ENCODE data around the gene FAM227B.
"Not testable (repeated sequence)": the region's sequence is repeated elsewhere in the genome, so short reads cannot be mapped to it uniquely, and the experiment has no call there.

Gene FAM227B

DNA sequence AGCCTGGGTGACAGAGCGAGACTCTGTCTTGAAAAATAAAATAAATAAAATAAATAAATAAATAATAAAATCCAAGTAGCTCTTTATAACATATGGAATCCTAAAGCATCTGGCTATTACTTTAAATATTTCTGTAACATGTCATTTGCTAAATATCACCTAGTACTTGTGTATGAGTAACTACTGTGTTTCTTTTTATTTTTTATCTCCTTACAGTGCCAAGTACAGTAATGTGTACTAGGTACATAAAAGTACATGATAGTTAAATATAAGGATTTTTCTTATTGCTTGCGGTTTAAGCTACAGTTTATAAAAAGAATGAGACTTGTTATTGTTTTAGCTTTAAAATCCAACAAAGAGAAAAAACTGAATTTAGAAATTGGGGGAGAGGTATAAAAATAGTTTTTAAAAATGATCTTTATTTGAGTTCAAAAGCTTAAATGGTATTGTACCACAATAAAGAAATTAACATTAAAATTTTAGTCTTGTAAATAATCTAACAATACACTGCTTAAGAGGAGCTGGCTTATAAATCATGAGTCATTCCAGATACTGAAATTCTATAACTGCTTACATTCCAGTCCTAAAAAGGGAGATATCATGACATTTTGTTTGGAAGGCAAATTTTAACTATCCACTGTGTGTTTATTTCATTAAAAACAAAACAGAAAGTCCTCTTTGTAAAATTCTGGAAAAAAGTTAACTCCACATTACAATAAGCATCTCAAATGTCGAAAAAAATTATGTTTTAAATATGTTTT lies 124.4 kb downstream of the FAM227B start:
- Histone ChIP-seq H3K9me3 (ENCODE audit: control insufficient read depth, insufficient read depth, low read length) (no peaks in the 10 kb centered on the region; the same call in 1 of the 2 replicates), H3K36me3 (ENCODE audit: insufficient read depth, low read length) (no peaks in the 10 kb centered on the region), H3K4me1 (ENCODE audit: insufficient read depth, low read length) (no peaks in the 10 kb centered on the region), H3K9ac (ENCODE audit: low read depth, low read length) (no peak overlapping the region)

DNA sequence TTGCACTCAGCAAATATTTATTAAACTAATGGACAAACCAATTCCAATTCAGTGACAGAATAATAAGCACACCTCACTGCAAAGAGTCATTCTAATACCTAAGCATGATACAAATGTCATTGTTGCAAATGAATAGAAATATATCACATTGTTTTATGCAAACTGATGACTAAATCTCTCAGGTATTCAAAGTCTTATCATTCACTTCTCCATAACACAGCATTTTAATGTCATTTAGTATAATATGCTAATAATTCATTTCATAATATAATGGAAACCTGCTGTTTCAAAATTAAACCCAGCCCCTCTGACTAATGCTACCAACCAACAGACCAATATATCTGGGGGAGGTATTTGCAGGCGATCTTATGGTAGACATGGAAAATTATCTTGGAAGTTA lies 125.8 kb downstream of the FAM227B start:
- Histone ChIP-seq H3K9ac (ENCODE audit: low read depth, low read length) (no peak overlapping the region), H3K36me3 (ENCODE audit: insufficient read depth, low read length) (no peaks in the 10 kb centered on the region), H3K9me3 (ENCODE audit: control insufficient read depth, insufficient read depth, low read length) (no peaks in the 10 kb centered on the region), H3K4me1 (ENCODE audit: insufficient read depth, low read length) (no peaks in the 10 kb centered on the region)

DNA sequence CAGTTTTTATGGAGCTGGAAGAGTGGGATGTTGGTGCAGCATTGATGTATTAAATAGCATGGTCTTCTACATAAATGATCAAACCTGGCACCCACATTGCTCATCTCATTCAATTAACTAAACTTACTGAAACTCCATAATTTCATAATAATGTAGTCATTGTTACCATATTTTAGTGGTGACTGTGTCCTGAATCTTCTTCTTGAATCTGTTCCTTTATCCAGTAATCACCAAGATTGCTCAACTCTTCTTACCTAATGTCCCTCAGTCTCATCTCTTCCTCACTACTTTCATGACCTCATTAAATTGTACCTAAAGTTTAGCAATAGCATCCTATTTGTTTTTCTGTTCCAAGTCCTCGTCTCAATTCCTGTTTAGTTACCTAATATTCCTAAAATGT lies 127.8 kb downstream of the FAM227B start:
- Histone ChIP-seq H3K36me3 (ENCODE audit: insufficient read depth, low read length) (no peaks in the 10 kb centered on the region), H3K9ac (ENCODE audit: low read depth, low read length) (no peak overlapping the region), H3K4me1 (ENCODE audit: insufficient read depth, low read length) (no peaks in the 10 kb centered on the region), H3K9me3 (ENCODE audit: control insufficient read depth, insufficient read depth, low read length) (no peaks in the 10 kb centered on the region)

DNA sequence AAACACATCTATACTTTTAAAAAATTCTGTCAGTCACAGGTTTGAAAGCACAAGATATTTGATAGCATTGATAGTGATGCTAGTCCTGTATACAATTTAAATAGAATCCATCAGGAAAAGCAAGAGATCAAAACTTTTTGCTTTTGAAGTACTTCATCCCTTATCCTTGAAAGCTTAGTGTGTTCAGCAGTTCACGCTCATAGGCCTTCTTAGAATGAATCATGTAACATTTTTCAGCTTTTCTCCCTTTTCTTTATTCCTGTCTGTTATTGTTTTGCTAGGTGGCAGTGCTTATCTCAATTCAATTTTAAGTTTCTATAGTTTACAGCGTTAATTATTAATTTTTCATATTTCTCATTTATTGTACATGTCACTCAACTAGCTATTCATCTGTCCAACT lies 128.5 kb downstream of the FAM227B start:
- H3K9ac ChIP-seq (ENCODE audit: low read depth, low read length): no peak overlapping the region
- no peaks in the 10 kb centered on the region for H3K36me3 ChIP-seq (ENCODE audit: insufficient read depth, low read length)
- no peaks in the 10 kb centered on the region for H3K9me3 ChIP-seq (ENCODE audit: control insufficient read depth, insufficient read depth, low read length)
- H3K4me1 ChIP-seq (ENCODE audit: insufficient read depth, low read length): no peaks in the 10 kb centered on the region

DNA sequence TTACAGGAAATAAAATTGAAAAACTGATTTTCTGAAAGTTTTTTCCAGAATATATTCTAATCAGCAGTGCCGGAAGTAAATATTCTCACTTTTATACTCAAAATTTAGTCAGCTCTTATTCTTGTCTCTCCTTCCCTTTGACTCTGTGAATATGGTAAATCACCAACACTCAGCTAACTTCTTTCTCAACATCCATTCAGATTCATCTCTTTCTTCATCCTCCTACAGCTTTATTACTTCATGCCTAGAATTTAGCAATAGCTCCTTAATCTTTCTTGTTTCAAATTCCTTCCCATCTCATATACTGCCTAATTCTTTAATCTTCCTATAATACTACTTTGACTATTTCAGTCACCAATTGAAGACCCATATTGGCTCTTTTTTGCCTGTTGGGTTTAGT lies 129.7 kb downstream of the FAM227B start:
- Histone ChIP-seq H3K9ac (ENCODE audit: low read depth, low read length) (no peak overlapping the region), H3K36me3 (ENCODE audit: insufficient read depth, low read length) (no peaks in the 10 kb centered on the region), H3K9me3 (ENCODE audit: control insufficient read depth, insufficient read depth, low read length) (no peaks in the 10 kb centered on the region), H3K4me1 (ENCODE audit: insufficient read depth, low read length) (no peaks in the 10 kb centered on the region)

DNA sequence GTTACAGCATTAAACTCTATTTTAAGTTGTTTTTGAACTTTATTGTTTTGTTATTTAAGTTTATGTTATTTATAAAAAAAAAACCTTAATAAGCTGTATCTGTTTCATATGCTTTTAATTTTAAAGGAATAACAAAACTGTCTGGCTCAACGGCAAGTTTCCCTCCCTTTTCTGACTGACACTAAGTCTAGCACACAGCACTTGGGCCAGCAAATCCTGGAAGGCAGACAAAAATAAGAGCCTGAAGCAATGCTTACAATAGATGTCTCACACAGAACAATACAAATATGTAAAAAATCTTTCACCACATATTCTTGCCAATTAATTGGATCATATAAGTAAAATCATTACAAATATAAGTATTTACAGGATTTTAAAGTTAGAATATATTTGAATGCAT lies 135.2 kb downstream of the FAM227B start:
- not testable (repeated sequence) for H3K9ac ChIP-seq (ENCODE audit: low read depth, low read length)

DNA sequence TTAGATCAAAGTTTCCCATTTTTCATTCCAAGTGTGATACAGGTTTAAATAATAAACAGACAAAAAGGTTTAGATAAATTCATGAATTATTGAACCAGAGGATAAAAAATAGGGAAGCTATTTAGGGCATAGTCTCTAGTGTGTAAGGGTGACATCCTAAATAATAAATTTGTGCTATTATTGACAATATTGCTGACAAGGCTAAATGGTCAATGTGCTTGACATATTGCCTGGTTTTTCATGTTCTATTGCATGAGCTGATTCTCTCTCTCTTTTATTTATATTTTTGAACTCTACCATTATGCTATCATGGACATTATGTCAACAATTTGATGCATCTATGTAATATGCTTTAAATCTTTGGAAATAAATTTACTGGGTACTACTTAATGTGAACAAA lies 141.6 kb downstream of the FAM227B start:
- not testable (repeated sequence) for H3K4me1 ChIP-seq (ENCODE audit: insufficient read depth, low read length); H3K9ac ChIP-seq (ENCODE audit: low read depth, low read length); H3K36me3 ChIP-seq (ENCODE audit: insufficient read depth, low read length); H3K9me3 ChIP-seq (ENCODE audit: control insufficient read depth, insufficient read depth, low read length)

More for the DNA sequence above, 135.2 kb downstream of the FAM227B start:
- H3K4me1 ChIP-seq (ENCODE audit: insufficient read depth, low read length); H3K9me3 ChIP-seq (ENCODE audit: control insufficient read depth, insufficient read depth, low read length); H3K36me3 ChIP-seq (ENCODE audit: insufficient read depth, low read length): not testable (repeated sequence)

DNA sequence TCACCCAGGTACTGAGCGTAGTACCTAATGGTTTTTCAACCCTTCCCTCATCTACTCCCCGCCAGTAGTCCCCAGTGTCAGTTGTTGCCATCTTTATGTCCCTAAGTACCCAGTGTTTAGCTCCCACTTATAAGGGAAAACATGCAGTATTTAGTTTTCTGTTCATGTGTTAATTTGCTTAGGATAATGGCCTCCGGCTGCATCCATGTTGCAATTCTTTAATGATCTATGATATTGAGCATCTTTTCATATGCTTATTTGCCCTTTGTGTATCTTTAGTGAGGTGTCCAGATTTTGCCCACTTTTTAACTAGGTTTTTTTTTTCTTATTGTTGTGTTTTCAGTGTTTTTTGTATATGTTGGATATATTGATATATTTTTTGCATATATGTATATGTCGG lies 142.6 kb downstream of the FAM227B start:
- H3K36me3 ChIP-seq (ENCODE audit: insufficient read depth, low read length); H3K4me1 ChIP-seq (ENCODE audit: insufficient read depth, low read length); H3K9me3 ChIP-seq (ENCODE audit: control insufficient read depth, insufficient read depth, low read length); H3K9ac ChIP-seq (ENCODE audit: low read depth, low read length): not testable (repeated sequence)

DNA sequence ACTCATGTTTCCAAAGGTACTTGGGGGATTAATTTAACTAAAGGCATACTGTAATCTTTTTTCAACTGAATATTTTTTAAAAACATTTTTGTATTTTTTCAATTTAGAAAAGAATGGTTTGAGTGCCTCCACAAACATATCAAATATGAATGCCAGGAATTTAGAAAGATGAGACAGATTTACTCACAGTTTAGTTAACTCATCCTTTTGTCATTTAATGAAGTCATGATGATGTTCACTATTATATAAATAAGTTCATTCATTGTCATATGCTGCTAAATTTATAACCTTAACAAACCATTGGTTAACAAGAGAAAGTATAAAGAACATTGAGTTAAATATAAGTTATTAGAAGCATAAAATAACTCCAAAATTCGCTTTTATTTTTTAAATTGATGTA lies 147.6 kb downstream of the FAM227B start:
- H3K9me3 ChIP-seq (ENCODE audit: control insufficient read depth, insufficient read depth, low read length): no peaks in the 10 kb centered on the region
- no peak overlapping the region for H3K9ac ChIP-seq (ENCODE audit: low read depth, low read length)
- H3K4me1 ChIP-seq (ENCODE audit: insufficient read depth, low read length): no peaks in the 10 kb centered on the region
- no peaks in the 10 kb centered on the region for H3K36me3 ChIP-seq (ENCODE audit: insufficient read depth, low read length)

DNA sequence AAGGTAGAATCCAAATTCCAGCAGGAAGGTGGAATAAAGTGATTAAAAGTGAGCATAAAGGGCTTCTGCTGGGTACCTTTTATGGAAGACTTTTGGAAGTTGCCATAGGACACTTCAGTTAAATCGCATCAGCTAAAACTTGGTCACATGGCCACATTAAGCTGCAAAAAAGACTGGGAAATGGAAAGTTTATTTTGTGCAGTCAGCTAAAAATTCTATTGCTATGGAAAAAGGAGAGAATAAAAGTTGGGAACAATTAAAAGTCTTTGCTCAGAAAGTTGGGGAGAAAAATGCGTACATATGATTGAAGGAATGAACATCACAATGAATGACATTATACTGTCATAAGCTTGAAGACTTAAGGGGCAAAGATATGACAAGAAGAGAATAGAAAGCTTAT lies 148.3 kb downstream of the FAM227B start:
- Histone ChIP-seq H3K4me1 (ENCODE audit: insufficient read depth, low read length) (no peaks in the 10 kb centered on the region), H3K36me3 (ENCODE audit: insufficient read depth, low read length) (no peaks in the 10 kb centered on the region), H3K9ac (ENCODE audit: low read depth, low read length) (no peak overlapping the region)

DNA sequence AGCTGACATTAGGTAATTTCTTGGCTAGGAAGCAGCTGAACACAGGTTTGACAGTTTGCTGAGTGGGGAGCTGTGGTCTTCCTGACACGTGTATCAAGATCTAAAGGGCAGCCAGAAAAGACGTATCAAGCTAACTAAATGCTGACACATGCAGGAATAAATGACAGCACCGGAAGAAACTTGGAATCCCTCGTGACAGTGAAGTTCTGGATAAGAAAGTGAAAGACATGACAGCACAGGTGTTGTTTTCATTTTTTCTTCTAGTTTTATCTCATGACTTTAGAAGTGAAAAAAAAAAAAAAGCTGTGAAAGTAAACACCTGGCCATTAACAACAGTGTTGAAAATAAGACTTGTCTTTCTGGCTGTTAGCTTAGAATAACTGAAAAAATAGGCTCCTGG lies 148.9 kb downstream of the FAM227B start:
- Histone ChIP-seq H3K36me3 (ENCODE audit: insufficient read depth, low read length) (no peaks in the 10 kb centered on the region), H3K4me1 (ENCODE audit: insufficient read depth, low read length) (no peaks in the 10 kb centered on the region), H3K9me3 (ENCODE audit: control insufficient read depth, insufficient read depth, low read length) (no peaks in the 10 kb centered on the region), H3K9ac (ENCODE audit: low read depth, low read length) (no peak overlapping the region)

More for the DNA sequence above, 148.3 kb downstream of the FAM227B start:
- no peaks in the 10 kb centered on the region for H3K9me3 ChIP-seq (ENCODE audit: control insufficient read depth, insufficient read depth, low read length)

DNA sequence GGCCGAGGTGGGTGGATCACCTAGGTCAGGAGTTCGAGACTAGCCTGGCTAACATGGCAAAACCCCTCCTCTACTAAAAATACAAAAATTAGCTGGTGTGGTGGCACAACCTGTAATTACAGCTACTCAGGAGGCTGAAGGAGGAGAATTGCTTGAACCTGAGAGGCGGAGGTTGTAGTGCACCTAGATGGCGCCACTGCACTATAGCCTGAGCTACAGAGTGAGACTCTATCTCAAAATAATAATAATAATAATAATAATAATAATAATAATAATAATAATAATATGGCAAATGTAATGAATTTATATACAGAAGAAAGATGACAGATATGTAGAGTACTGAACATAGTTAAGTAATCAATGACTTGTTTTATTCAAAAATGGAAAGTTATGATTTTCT lies 149.4 kb downstream of the FAM227B start:
- H3K36me3 ChIP-seq (ENCODE audit: insufficient read depth, low read length); H3K9me3 ChIP-seq (ENCODE audit: control insufficient read depth, insufficient read depth, low read length); H3K4me1 ChIP-seq (ENCODE audit: insufficient read depth, low read length); H3K9ac ChIP-seq (ENCODE audit: low read depth, low read length): not testable (repeated sequence)

DNA sequence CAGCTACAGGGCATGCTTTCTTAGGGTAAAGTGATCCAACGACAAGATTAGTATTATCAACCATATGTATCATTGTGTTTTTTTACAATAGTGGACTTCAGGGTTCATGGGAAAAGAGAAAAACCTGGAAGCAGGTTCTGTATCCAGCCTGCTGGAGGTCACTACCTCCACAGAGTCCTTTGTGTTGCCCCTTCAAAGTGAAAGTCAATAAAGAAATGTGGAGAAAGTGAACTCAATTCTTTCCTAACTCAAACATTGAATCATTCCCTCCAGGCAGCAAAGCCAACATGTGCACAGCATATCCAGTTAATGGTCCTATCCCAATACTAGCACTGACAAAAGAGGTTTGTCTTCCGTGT lies 152.2 kb downstream of the FAM227B start:
- Histone ChIP-seq H3K36me3 (ENCODE audit: insufficient read depth, low read length) (no peaks in the 10 kb centered on the region), H3K9me3 (ENCODE audit: control insufficient read depth, insufficient read depth, low read length) (no peaks in the 10 kb centered on the region), H3K9ac (ENCODE audit: low read depth, low read length) (no peak overlapping the region), H3K4me1 (ENCODE audit: insufficient read depth, low read length) (no peaks in the 10 kb centered on the region)

DNA sequence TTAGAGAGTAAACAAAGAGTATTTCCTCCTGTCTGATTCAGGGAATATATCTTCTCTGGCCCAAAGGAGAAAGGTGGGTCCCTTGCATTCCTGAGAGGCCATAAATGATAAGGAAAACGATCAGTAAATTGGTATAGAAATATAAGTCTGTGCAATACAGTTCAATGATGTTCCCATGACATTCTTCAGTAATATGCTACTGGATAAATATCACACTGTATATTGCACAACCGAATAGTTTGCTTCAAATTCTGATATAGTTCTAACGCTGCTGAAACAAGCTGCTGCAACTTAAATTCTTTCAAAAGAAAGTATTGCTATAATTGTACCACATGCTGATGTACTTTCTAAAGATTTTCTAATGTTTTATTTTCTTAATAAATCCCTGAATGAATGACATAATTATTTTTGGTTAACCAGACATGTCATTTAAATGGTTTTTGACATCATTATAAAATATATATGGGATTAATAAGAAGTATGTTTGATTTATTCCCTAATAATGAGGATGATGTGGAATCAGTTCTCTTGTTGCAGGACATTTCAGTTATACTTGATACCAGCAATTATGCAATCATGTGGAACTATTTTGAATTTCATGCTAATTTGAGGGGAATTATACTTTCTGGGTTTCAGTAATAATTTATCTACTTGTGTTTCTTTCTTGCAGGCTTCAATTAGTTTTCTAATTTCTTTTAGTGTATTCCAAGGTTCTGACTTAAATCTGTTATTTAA lies 152.7 kb downstream of the FAM227B start:
- no peaks in the 10 kb centered on the region for H3K4me1 ChIP-seq (ENCODE audit: insufficient read depth, low read length)
- no peaks in the 10 kb centered on the region for H3K9me3 ChIP-seq (ENCODE audit: control insufficient read depth, insufficient read depth, low read length)
- H3K9ac ChIP-seq (ENCODE audit: low read depth, low read length): no peak overlapping the region
- no peaks in the 10 kb centered on the region for H3K36me3 ChIP-seq (ENCODE audit: insufficient read depth, low read length)

DNA sequence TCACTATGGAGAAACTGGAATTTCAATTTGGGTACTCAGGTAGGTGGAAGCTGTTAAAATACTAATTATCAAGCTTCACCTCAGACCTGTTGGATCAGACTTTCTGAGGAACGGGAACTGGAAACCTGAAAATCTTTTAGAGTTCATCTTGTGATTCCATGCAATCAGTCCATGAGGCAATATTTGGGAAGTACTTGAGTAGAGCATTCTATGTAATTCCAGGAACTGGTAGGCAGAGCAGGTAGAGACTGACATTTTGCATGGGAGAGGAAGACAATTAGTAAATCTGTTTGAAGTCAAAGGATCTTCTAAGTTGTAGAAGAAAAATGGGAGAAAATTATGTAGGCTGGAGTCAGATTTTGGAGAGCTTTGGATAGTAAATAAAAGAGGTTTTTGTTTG lies 154.5 kb downstream of the FAM227B start:
- Histone ChIP-seq H3K36me3 (ENCODE audit: insufficient read depth, low read length) (no peaks in the 10 kb centered on the region), H3K4me1 (ENCODE audit: insufficient read depth, low read length) (no peaks in the 10 kb centered on the region), H3K9me3 (ENCODE audit: control insufficient read depth, insufficient read depth, low read length) (no peaks in the 10 kb centered on the region), H3K9ac (ENCODE audit: low read depth, low read length) (no peak overlapping the region)

Measured in ES-I3 (cell line).